ENCODE data around the gene HSD11B1L.
A peak's percentile ranks its signal among the peaks of the same experiment; 100 is the strongest.

Gene HSD11B1L

GRCh38 chr19:5680437-5681368 is at the start of gene HSD11B1L, which contains the start of gene MICOS13:
HSD11B1L (plus strand) TSS chr19:5681027; CDS start chr19:5684833, 3,806 bp downstream.
MICOS13 (minus strand) TSS chr19:5680516; CDS start chr19:5680486, 30 bp downstream.
- Mint-ChIP-seq H3K36me3 (ENCODE audit: low read depth) (no peaks in the 10 kb centered on the region), H3K4me3 (peak within 1 kb of the TSS; percentile 81), H3K9me3 (no peaks in the 10 kb centered on the region), H3K27ac (peak within 1 kb of the TSS; percentile 88), H3K4me1 (ENCODE audit: low read depth) (peaks cover 16% of the 10 kb centered on the region), H3K27me3 (ENCODE audit: low read depth) (peaks cover 11% of the 10 kb centered on the region)

DNA sequence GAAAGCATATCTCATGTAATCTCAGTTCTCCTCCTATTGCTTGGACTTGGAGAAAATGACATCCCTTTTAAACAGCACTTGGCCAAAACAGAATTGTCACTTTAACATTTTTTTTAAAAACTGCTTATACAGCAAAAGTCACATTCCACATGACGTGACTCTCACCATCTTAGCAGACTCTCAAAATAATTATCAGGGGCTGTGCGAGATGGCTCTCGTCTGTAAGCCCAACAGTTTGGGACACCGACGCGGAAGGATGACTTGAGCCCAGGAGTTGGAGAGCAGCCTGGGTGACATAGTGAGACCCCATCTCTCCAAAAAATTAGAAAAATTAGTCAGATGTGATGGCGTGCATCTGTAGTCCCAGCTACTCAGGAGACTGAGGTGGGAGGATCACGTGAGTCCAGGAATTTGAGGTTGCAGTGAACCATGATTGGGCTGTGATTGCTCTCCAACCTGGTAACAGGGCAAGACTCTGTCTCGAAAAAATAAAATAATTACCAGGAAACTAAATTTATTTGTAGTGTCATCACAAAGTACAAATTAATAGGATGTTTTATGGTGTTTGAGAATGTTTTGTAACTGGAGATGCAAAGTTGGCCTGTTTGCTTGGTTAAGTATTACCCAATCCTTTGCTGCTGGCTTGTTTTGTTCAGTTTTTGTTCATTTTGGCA is 49.1 kb upstream of the HSD11B1L start:
- H3K4me3 Mint-ChIP-seq = no peak overlapping the region
- peaks cover 42% of the 10 kb centered on the region for H3K4me1 Mint-ChIP-seq (ENCODE audit: low read depth)
- no peak overlapping the region for H3K27ac Mint-ChIP-seq
- peaks cover 23% of the 10 kb centered on the region for H3K36me3 Mint-ChIP-seq (ENCODE audit: low read depth)
- no peaks in the 10 kb centered on the region for H3K9me3 Mint-ChIP-seq
- H3K27me3 Mint-ChIP-seq (ENCODE audit: low read depth) = no peaks in the 10 kb centered on the region

GRCh38 chr19:5632241-5632612 is 48.6 kb upstream of the HSD11B1L start:
- H3K4me3 Mint-ChIP-seq = no peak overlapping the region
- H3K36me3 Mint-ChIP-seq (ENCODE audit: low read depth) = peaks cover 23% of the 10 kb centered on the region
- peaks cover 40% of the 10 kb centered on the region for H3K4me1 Mint-ChIP-seq (ENCODE audit: low read depth)
- H3K27ac Mint-ChIP-seq = no peak overlapping the region
- H3K27me3 Mint-ChIP-seq (ENCODE audit: low read depth) = no peaks in the 10 kb centered on the region
- no peaks in the 10 kb centered on the region for H3K9me3 Mint-ChIP-seq

GRCh38 chr19:5632657-5633056 is 48.2 kb upstream of the HSD11B1L start:
- Mint-ChIP-seq H3K4me1 (ENCODE audit: low read depth) (peaks cover 36% of the 10 kb centered on the region), H3K36me3 (ENCODE audit: low read depth) (peaks cover 19% of the 10 kb centered on the region), H3K27ac (no peak overlapping the region), H3K4me3 (no peak overlapping the region), H3K9me3 (no peaks in the 10 kb centered on the region), H3K27me3 (ENCODE audit: low read depth) (no peaks in the 10 kb centered on the region)

- no peaks in the 10 kb centered on the region for H3K9me3 Mint-ChIP-seq
- H3K4me1 Mint-ChIP-seq (ENCODE audit: low read depth) = peaks cover 24% of the 10 kb centered on the region
- H3K27ac Mint-ChIP-seq = no peak overlapping the region
- H3K36me3 Mint-ChIP-seq (ENCODE audit: low read depth) = peaks cover 13% of the 10 kb centered on the region
- no peak overlapping the region for H3K4me3 Mint-ChIP-seq
- H3K27me3 Mint-ChIP-seq (ENCODE audit: low read depth) = no peaks in the 10 kb centered on the region
Observed at GRCh38 chr19:5635427-5635826, 45.4 kb upstream of the HSD11B1L start.

- no peak overlapping the region for H3K27ac Mint-ChIP-seq
Observed at GRCh38 chr19:5637971-5638370, 42.9 kb upstream of the HSD11B1L start.

GRCh38 chr19:5641171-5641570 is 39.7 kb upstream of the HSD11B1L start:
- Mint-ChIP-seq H3K27ac (no peak overlapping the region), H3K36me3 (ENCODE audit: low read depth) (peaks cover 37% of the 10 kb centered on the region), H3K4me1 (ENCODE audit: low read depth) (peaks cover 7% of the 10 kb centered on the region), H3K27me3 (ENCODE audit: low read depth) (no peaks in the 10 kb centered on the region), H3K4me3 (no peak overlapping the region), H3K9me3 (no peaks in the 10 kb centered on the region)

More at GRCh38 chr19:5637971-5638370, 42.9 kb upstream of the HSD11B1L start:
- peaks cover 14% of the 10 kb centered on the region for H3K4me1 Mint-ChIP-seq (ENCODE audit: low read depth)
- H3K9me3 Mint-ChIP-seq = no peaks in the 10 kb centered on the region
- no peaks in the 10 kb centered on the region for H3K27me3 Mint-ChIP-seq (ENCODE audit: low read depth)
- H3K36me3 Mint-ChIP-seq (ENCODE audit: low read depth) = peaks cover 18% of the 10 kb centered on the region
- H3K4me3 Mint-ChIP-seq = no peak overlapping the region

DNA sequence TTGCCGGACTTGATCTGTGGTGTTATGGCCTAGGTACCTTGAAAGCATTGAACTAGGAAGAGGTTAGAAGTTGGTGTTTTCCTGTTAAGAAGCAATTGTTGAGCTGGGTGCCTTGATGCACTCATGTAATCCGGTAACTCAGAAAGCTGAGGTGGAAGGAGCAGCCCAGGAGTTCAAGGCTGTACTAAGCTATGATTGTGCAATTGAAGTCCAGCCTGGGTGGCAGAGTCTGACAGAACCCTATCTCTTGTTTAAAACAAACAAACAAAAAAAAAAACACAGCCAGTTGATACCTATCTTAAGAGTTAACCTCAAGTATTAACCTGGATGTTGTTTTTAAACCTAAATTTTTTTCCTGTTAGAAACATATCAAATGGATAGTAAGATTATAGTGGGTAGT is 38.6 kb upstream of the HSD11B1L start:
- H3K36me3 Mint-ChIP-seq (ENCODE audit: low read depth) = peaks cover 45% of the 10 kb centered on the region
- no peak overlapping the region for H3K27ac Mint-ChIP-seq
- H3K27me3 Mint-ChIP-seq (ENCODE audit: low read depth) = no peaks in the 10 kb centered on the region
- H3K4me1 Mint-ChIP-seq (ENCODE audit: low read depth) = peaks cover 8% of the 10 kb centered on the region
- no peak overlapping the region for H3K4me3 Mint-ChIP-seq
- H3K9me3 Mint-ChIP-seq = no peaks in the 10 kb centered on the region

DNA sequence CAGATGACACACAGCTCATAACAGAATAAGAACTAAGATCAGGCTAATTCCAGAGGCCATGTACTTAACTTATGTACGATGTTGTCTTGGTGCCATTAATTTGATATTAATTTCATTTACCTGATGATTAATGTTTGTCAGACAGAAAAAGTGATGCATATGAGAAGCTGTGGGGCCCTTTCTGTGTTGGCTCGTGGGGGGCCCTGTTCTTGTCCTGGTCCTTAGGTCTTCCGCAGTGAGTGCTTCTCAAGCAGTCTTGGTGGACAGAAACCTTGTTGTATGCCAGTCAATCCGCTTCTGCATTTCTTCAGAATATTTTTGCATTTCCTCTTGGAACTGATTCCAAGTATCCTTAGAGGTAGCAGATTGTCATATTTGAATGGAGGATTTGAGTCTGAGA is 37.8 kb upstream of the HSD11B1L start:
- Mint-ChIP-seq H3K4me1 (ENCODE audit: low read depth) (peaks cover 10% of the 10 kb centered on the region), H3K4me3 (no peak overlapping the region)

GRCh38 chr19:5644037-5644436 is 36.8 kb upstream of the HSD11B1L start:
- no peaks in the 10 kb centered on the region for H3K9me3 Mint-ChIP-seq
- H3K27ac Mint-ChIP-seq = no peak overlapping the region
- H3K4me1 Mint-ChIP-seq (ENCODE audit: low read depth) = peaks cover 10% of the 10 kb centered on the region
- H3K4me3 Mint-ChIP-seq = no peak overlapping the region
- peaks cover 57% of the 10 kb centered on the region for H3K36me3 Mint-ChIP-seq (ENCODE audit: low read depth)
- H3K27me3 Mint-ChIP-seq (ENCODE audit: low read depth) = no peaks in the 10 kb centered on the region

More for the DNA sequence above, 37.8 kb upstream of the HSD11B1L start:
- Mint-ChIP-seq H3K27me3 (ENCODE audit: low read depth) (no peaks in the 10 kb centered on the region), H3K36me3 (ENCODE audit: low read depth) (peaks cover 51% of the 10 kb centered on the region), H3K9me3 (no peaks in the 10 kb centered on the region), H3K27ac (no peak overlapping the region)

DNA sequence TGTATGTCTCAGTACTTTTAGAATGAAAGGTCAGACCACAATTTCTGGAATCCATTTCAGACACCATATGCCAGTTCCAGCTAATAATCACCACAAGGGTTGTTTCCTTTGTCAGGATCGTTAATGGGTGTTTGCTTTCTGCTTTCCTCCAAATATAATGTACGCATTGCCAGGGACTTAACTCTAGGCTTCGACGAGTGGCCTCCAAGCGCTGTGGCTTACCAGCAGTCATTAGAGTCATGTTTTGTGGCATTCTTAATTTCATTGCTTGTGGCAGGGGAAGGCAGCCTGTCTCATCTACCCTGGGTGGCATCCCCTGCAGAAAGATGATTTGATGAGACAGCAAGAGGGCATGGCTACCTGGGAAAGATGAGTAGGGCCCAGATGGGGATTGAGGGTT is 35.4 kb upstream of the HSD11B1L start:
- Mint-ChIP-seq H3K27ac (no peak overlapping the region), H3K4me3 (no peak overlapping the region), H3K36me3 (ENCODE audit: low read depth) (peaks cover 62% of the 10 kb centered on the region), H3K9me3 (no peaks in the 10 kb centered on the region), H3K4me1 (ENCODE audit: low read depth) (peaks cover 8% of the 10 kb centered on the region), H3K27me3 (ENCODE audit: low read depth) (no peaks in the 10 kb centered on the region)

DNA sequence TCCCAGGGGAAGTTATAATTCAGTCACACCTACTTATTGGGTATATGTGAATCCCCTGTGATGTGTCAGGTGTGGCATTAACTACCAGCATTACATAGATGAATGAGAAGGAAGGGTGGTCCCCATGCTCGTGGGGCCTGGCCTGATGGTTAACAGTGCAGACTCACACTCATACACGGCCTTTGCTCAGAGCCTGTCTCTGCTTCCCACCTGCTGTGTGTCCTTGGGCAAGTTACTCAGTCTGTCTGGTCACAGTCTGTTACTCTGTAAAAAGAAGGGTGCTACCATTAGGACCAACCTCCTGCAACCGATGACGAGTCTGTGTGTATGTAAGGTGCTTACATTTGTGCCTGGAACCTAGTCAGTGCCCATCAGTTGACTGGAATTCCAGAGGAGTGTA is 34.1 kb upstream of the HSD11B1L start:
- no peaks in the 10 kb centered on the region for H3K27me3 Mint-ChIP-seq (ENCODE audit: low read depth)
- no peak overlapping the region for H3K4me3 Mint-ChIP-seq
- peaks cover 5% of the 10 kb centered on the region for H3K4me1 Mint-ChIP-seq (ENCODE audit: low read depth)
- peaks cover 61% of the 10 kb centered on the region for H3K36me3 Mint-ChIP-seq (ENCODE audit: low read depth)
- H3K9me3 Mint-ChIP-seq = no peaks in the 10 kb centered on the region
- no peak overlapping the region for H3K27ac Mint-ChIP-seq

DNA sequence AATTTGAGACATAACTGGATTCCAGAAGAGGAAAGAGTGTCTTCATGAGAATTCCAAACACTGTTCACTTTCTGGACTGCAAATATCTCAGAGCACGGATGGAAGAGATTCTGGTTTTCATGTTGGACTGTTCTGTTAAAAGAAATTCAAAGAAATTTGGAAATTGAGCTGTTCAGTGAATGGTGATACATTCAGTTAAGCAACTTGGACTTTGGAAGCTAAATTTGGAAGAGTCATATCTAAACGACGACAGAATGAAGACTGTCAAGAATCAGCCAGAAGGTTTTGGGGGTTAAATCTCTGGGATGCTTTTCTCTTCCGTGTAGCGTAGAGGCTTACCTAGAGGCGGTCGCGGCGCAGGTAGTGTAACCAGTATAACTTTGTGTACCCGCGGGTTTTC is 32.4 kb upstream of the HSD11B1L start:
- no peak overlapping the region for H3K4me3 Mint-ChIP-seq
- H3K36me3 Mint-ChIP-seq (ENCODE audit: low read depth) = peaks cover 66% of the 10 kb centered on the region
- peaks cover 5% of the 10 kb centered on the region for H3K4me1 Mint-ChIP-seq (ENCODE audit: low read depth)
- no peaks in the 10 kb centered on the region for H3K9me3 Mint-ChIP-seq
- no peaks in the 10 kb centered on the region for H3K27me3 Mint-ChIP-seq (ENCODE audit: low read depth)
- no peak overlapping the region for H3K27ac Mint-ChIP-seq

DNA sequence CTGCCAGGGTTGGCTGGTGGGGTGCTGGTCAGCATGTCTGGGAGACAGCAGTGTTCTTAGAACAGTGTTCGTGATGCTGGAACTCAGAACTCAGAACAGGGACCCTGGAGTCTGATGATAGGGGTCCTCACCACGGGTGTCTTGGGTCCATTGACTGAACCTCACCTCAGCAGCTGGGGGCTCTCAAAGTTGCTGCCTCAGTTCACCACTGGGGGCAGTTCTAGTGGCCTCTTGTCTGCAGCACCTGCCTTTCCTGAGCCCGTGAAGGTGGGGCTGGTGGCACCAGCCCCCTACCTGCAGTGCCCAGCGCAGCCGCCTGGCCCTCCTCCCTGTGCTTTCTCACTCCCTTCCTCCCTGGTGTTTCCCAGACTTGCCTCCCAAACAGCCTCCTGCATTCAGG is 29.5 kb upstream of the HSD11B1L start:
- H3K36me3 Mint-ChIP-seq (ENCODE audit: low read depth) = peaks cover 61% of the 10 kb centered on the region
- H3K4me3 Mint-ChIP-seq = no peak overlapping the region
- no peaks in the 10 kb centered on the region for H3K9me3 Mint-ChIP-seq
- peaks cover 3% of the 10 kb centered on the region for H3K4me1 Mint-ChIP-seq (ENCODE audit: low read depth)
- no peak overlapping the region for H3K27ac Mint-ChIP-seq
- H3K27me3 Mint-ChIP-seq (ENCODE audit: low read depth) = no peaks in the 10 kb centered on the region

DNA sequence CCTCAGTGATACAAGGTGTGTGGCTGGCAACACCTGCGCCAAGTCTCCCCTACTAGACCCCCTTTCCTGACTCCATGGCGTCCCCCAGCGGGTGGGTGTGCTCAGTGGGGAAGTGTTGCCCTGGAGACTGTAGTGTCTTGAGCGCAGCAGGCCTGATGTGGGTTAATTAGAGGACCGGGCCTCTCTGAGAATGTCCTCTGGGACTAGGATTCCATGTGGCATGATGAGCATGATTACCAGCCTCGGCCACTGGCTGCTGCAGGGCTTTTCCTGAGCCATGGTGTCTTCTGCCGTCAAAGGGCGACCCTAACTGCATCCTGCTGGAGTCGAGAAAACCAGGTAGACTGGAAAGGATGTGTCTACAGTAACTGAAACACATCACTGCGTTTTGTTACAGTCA is 28.6 kb upstream of the HSD11B1L start:
- Mint-ChIP-seq H3K27me3 (ENCODE audit: low read depth) (no peaks in the 10 kb centered on the region), H3K4me1 (ENCODE audit: low read depth) (peaks cover 1% of the 10 kb centered on the region), H3K36me3 (ENCODE audit: low read depth) (peaks cover 56% of the 10 kb centered on the region), H3K9me3 (no peaks in the 10 kb centered on the region), H3K27ac (no peak overlapping the region), H3K4me3 (no peak overlapping the region)

Measured in T-helper 1 cell treated with Interleukin-12 subunit alpha and Interleukin-12 subunit beta and Interleukin-4 antibody, amounts not matched to agents 30 μg/mL and 1 μg/mL, for 36 hours (primary cell).